IPS-18c (cell line): Measurements from ENCODE around the gene MRPL40.

Source experiments
- H3K4me3 ChIP-seq: 2 replicates; pipeline ENCODE4 v1.7.0; 2013; ENCODE audit warnings: low read depth, mild to moderate bottlenecking, low read length, moderate library complexity; ENCODE audit not compliant: insufficient read depth
- H3K9me3 ChIP-seq: one replicate; pipeline ENCODE4 v1.6.1; 2013; ENCODE audit warnings: mild to moderate bottlenecking, low read length, moderate library complexity; ENCODE audit not compliant: control insufficient read depth, insufficient read depth

The MRPL40 gene

GRCh38 chr22:19404676-19405075, 27.7 kb upstream of the MRPL40 start:
- H3K4me3 ChIP-seq, result no peak overlapping the region
- H3K9me3 ChIP-seq, result no peaks in the 10 kb centered on the region

- Histone ChIP-seq H3K9me3 (no peaks in the 10 kb centered on the region), H3K4me3 (no peak overlapping the region)
Observed at GRCh38 chr22:19405133-19405532, 27.2 kb upstream of the MRPL40 start.

- H3K9me3 ChIP-seq, result no peaks in the 10 kb centered on the region
- no peak overlapping the region for H3K4me3 ChIP-seq
Observed at GRCh38 chr22:19405652-19406051, 26.7 kb upstream of the MRPL40 start.

- Histone ChIP-seq H3K9me3 (no peaks in the 10 kb centered on the region), H3K4me3 (no peak overlapping the region)
Observed at GRCh38 chr22:19406281-19406811, 26.0 kb upstream of the MRPL40 start.

GRCh38 chr22:19406846-19407245, 25.5 kb upstream of the MRPL40 start:
- H3K4me3 ChIP-seq, result no peak overlapping the region
- no peaks in the 10 kb centered on the region for H3K9me3 ChIP-seq

- no peaks in the 10 kb centered on the region for H3K9me3 ChIP-seq
Observed at GRCh38 chr22:19407649-19408606, 24.4 kb upstream of the MRPL40 start.

GRCh38 chr22:19410941-19411689, 21.2 kb upstream of the MRPL40 start:
- Histone ChIP-seq H3K4me3 (no peak overlapping the region), H3K9me3 (no peaks in the 10 kb centered on the region)

More at GRCh38 chr22:19407649-19408606, 24.4 kb upstream of the MRPL40 start:
- H3K4me3 ChIP-seq, result no peak overlapping the region

- H3K9me3 ChIP-seq, result no peaks in the 10 kb centered on the region
- no peak overlapping the region for H3K4me3 ChIP-seq
Observed at GRCh38 chr22:19411690-19412045, 20.7 kb upstream of the MRPL40 start.

- no peaks in the 10 kb centered on the region for H3K9me3 ChIP-seq
- H3K4me3 ChIP-seq, result no peak overlapping the region
Observed at GRCh38 chr22:19412478-19412877, 19.9 kb upstream of the MRPL40 start.

- H3K4me3 ChIP-seq, result no peak overlapping the region
- no peaks in the 10 kb centered on the region for H3K9me3 ChIP-seq
Observed at GRCh38 chr22:19412923-19413322, 19.4 kb upstream of the MRPL40 start.

GRCh38 chr22:19419086-19419463, 13.3 kb upstream of the MRPL40 start:
- H3K9me3 ChIP-seq, result no peaks in the 10 kb centered on the region
- H3K4me3 ChIP-seq, result no peak overlapping the region

GRCh38 chr22:19419464-19420178, 12.7 kb upstream of the MRPL40 start:
- H3K4me3 ChIP-seq, result no peak overlapping the region
- H3K9me3 ChIP-seq, result no peaks in the 10 kb centered on the region

GRCh38 chr22:19420321-19420720, 12.0 kb upstream of the MRPL40 start:
- Histone ChIP-seq H3K4me3 (no peak overlapping the region), H3K9me3 (no peaks in the 10 kb centered on the region)

GRCh38 chr22:19422440-19423301, 9.7 kb upstream of the MRPL40 start:
- no peak overlapping the region for H3K4me3 ChIP-seq
- H3K9me3 ChIP-seq, result peaks cover 2% of the 10 kb centered on the region

GRCh38 chr22:19424186-19424500, 8.2 kb upstream of the MRPL40 start:
- peaks cover 2% of the 10 kb centered on the region for H3K9me3 ChIP-seq

GRCh38 chr22:19429950-19430889, 2.1 kb upstream of the MRPL40 start:
- H3K4me3 ChIP-seq, result peak overlapping the region; percentile 91

More at GRCh38 chr22:19424186-19424500, 8.2 kb upstream of the MRPL40 start:
- H3K4me3 ChIP-seq, result no peak overlapping the region

More at GRCh38 chr22:19429950-19430889, 2.1 kb upstream of the MRPL40 start:
- peaks cover 2% of the 10 kb centered on the region for H3K9me3 ChIP-seq
